Measurements from ENCODE around the gene ECEL1. TPM values are rescaled to one million over a fixed set of nuclear protein-coding genes. Genes with fewer than 3 reads are reported as not detected.

Gene ECEL1
- total and polyA plus RNA-seq, 2 of the 4 experiments (the other 2 are of a cell fraction), result not detected

- Histone ChIP-seq H3K4me1 (ENCODE audit: control insufficient read depth, insufficient read depth, low read length) (no peaks in the 10 kb centered on the region), H3K36me3 (ENCODE audit: control insufficient read depth, insufficient read depth, low read length) (no peaks in the 10 kb centered on the region), H3K4me2 (ENCODE audit: low read depth, low read length) (no peak overlapping the region), H2AFZ (replicated peaks; ENCODE audit: low read length, poor library complexity) (no peak overlapping the region), H3K14ac (replicated peaks; ENCODE audit: low read depth, low read length) (no peak overlapping the region), H3K56ac (ENCODE audit: extremely low read depth, insufficient read depth, low read length) (no peak overlapping the region), H4K20me1 (ENCODE audit: insufficient read depth, low read length) (no peaks in the 10 kb centered on the region), H2BK120ac (ENCODE audit: low read depth, low read length) (no peak overlapping the region), H4K91ac (ENCODE audit: insufficient read depth, low read depth, low read length) (no peak overlapping the region), H3K27me3 (ENCODE audit: control insufficient read depth, insufficient read depth, low read length) (peaks cover 48% of the 10 kb centered on the region), H3K27ac (ENCODE audit: insufficient read depth, low read length) (no peak overlapping the region), H4K5ac (ENCODE audit: low read depth, low read length) (no peak overlapping the region), H2BK15ac (ENCODE audit: low read depth, low read length) (no peak overlapping the region), H2BK5ac (ENCODE audit: low read depth, low read length, poor library complexity, severe bottlenecking) (no peak overlapping the region), H3K79me1 (ENCODE audit: low read depth in 1 of 2, low read length in 2 of 2) (no peaks in the 10 kb centered on the region), H3K18ac (ENCODE audit: low read depth, low read length) (no peak overlapping the region), H3K9me3 (ENCODE audit: control insufficient read depth, insufficient read depth, low read length) (peaks cover 3% of the 10 kb centered on the region; the same call in 1 of the 2 replicates), H3K4me3 (ENCODE audit: insufficient read depth, low read depth, low read length) (no peak overlapping the region), H3K4ac (ENCODE audit: low read depth, low read length) (no peak overlapping the region), H2AK9ac (replicated peaks; ENCODE audit: low read depth, low read length, poor library complexity) (no peak overlapping the region), H4K8ac (ENCODE audit: low read depth in 2 of 2, low read length in 2 of 2) (no peak overlapping the region), H2BK20ac (ENCODE audit: low read depth, low read length) (no peak overlapping the region), H2AK5ac (ENCODE audit: low read depth, low read length) (no peak overlapping the region), H3K9me1 (ENCODE audit: insufficient read depth, low read length) (no peaks in the 10 kb centered on the region), H3K23ac (ENCODE audit: low read depth, low read length) (no peak overlapping the region), H3K9ac (ENCODE audit: low read depth, low read length) (no peak overlapping the region)
- WGBS, 2 experiments (ENCODE audit: extremely low coverage in 2 of 2, insufficient read length in 1 of 2), result no CpG with 5 or more reads among the region's 2 CpGs
- POLR2A ChIA-PET (ENCODE audit: unreplicated experiment), result no interaction called here
- ATAC-seq (ENCODE audit: low read depth) (no peak), DNase-seq (no peak)
- CTCF ChIA-PET, result no interaction called here
- dilution Hi-C loops (cut with HindIII; ENCODE audit: low sequenced_read_pairs, unreplicated experiment) (no loop called here), in situ Hi-C loops (cut with MboI; ENCODE audit: low sequenced_read_pairs) (no loop called here), intact Hi-C loops (cut with micrococcal nuclease) (no loop called here)
- no TSS peak for BruUV-seq (replicated peaks)
- TF ChIP-seq CHD1 (IDR thresholded peaks at IDR 0.05; ENCODE audit: low read depth, low read length) (no peak), RCOR1 (IDR thresholded peaks at IDR 0.05; ENCODE audit: insufficient replicate concordance, low read length) (no peak), ELK1 (IDR thresholded peaks at IDR 0.05; ENCODE audit: borderline replicate concordance, low read depth, low read length) (no peak), CTCF (conservative IDR thresholded peaks at IDR 0.05; ENCODE audit: low read depth, low read length) (no peak), MXI1 (IDR thresholded peaks at IDR 0.05; ENCODE audit: borderline replicate concordance, low read depth, low read length) (no peak), SMC3 (IDR thresholded peaks at IDR 0.05; ENCODE audit: low read depth, low read length) (no peak), POLR2A (IDR thresholded peaks at IDR 0.05; ENCODE audit: low read depth, low read length) (no peak)
These were observed 11.6 kb downstream of the ECEL1 start for GRCh38 chr2:232476045-232476444.
